Suppressor macrophage (primary cell): ENCODE data around the gene HOXA13.

Source experiments
- DNase-seq, 4 experiments: peaks; one replicate each; pipeline ENCODE4 v3.0.0-alpha.2; 2020 to 2022

Gene HOXA13

GRCh38 chr7:27181795-27182275 is 18.1 kb downstream of the HOXA13 start:
- no peak for DNase-seq

- DNase-seq = no peak
These were observed 19.2 kb downstream of the HOXA13 start for GRCh38 chr7:27180431-27181420.

- DNase-seq = peak; percentile 76 to 89 (median 86)
These were observed 20.1 kb downstream of the HOXA13 start for GRCh38 chr7:27179503-27180430.

GRCh38 chr7:27179030-27179429 is 20.9 kb downstream of the HOXA13 start:
- DNase-seq = no peak

- DNase-seq = no peak
These were observed 21.5 kb downstream of the HOXA13 start for GRCh38 chr7:27178366-27178765.

- DNase-seq = no peak
These were observed 22.0 kb downstream of the HOXA13 start for GRCh38 chr7:27177795-27178320.

GRCh38 chr7:27176962-27177794 is 22.7 kb downstream of the HOXA13 start:
- no peak for DNase-seq

- DNase-seq = no peak
These were observed 23.4 kb downstream of the HOXA13 start for GRCh38 chr7:27176524-27176845.

GRCh38 chr7:27175626-27176523 is 24.0 kb downstream of the HOXA13 start:
- DNase-seq = no peak

- DNase-seq = no peak
These were observed 24.8 kb downstream of the HOXA13 start for GRCh38 chr7:27174874-27175625.

GRCh38 chr7:27173956-27174873 is 25.7 kb downstream of the HOXA13 start, which contains the start of gene HOXA10:
Gene HOXA10 (minus strand): TSS chr7:27174320. CDS start chr7:27174306, 14 bp downstream.
- peak in 1 of 4 experiments; percentile 6 for DNase-seq

GRCh38 chr7:27173511-27173955 is 26.4 kb downstream of the HOXA13 start:
- DNase-seq = peak; percentile 62 to 84 (median 74)

GRCh38 chr7:27172823-27173510 is 26.9 kb downstream of the HOXA13 start:
- DNase-seq = peak in 1 of 4 experiments; percentile 44

- DNase-seq = peak in 1 of 4 experiments; percentile 5
These were observed 27.5 kb downstream of the HOXA13 start for GRCh38 chr7:27172315-27172774.

- peak in 1 of 4 experiments; percentile 36 for DNase-seq
These were observed 28.1 kb downstream of the HOXA13 start for GRCh38 chr7:27171637-27172314.

- DNase-seq = peak in 1 of 4 experiments; percentile 10
These were observed 28.6 kb downstream of the HOXA13 start for GRCh38 chr7:27171325-27171636.
